Suprapubic skin (tissue), 4 donors: ENCODE data around the gene NACA.

ENCODE experiments used
- EP300 ChIP-seq: sonication (generic); formaldehyde crosslinking; IDR thresholded peaks from one replicate; pipeline ENCODE4 v1.6.1; 2017; ENCODE audit warnings: antibody characterized with exemption
- POLR2A ChIP-seq, 2 donors: fragments of 450-650 bp; IDR thresholded peaks; one replicate each; pipeline ENCODE4 v1.6.1; 2017; ENCODE audit warnings: antibody characterized with exemption in 2 of 2, mild to moderate bottlenecking in 2 of 2, moderate library complexity in 2 of 2
- POLR2AphosphoS5 ChIP-seq, 3 donors: sonication (generic); formaldehyde crosslinking; IDR thresholded peaks; one replicate each; pipeline ENCODE4 v1.6.1; 2017; ENCODE audit warnings: antibody characterized with exemption in 3 of 3
- TF ChIP-seq, protein P1 (sequence below), 2 donors: fragments of 200-600 bp in 1 of 2; fragments of 450-650 bp in 1 of 2; sonication (generic) in 1 of 2; IDR thresholded peaks; one replicate each; pipeline ENCODE4 v1.5.1; 2016 to 2019; ENCODE audit warnings: antibody characterized with exemption in 2 of 2, mild to moderate bottlenecking in 1 of 2, moderate library complexity in 1 of 2

DNA sequence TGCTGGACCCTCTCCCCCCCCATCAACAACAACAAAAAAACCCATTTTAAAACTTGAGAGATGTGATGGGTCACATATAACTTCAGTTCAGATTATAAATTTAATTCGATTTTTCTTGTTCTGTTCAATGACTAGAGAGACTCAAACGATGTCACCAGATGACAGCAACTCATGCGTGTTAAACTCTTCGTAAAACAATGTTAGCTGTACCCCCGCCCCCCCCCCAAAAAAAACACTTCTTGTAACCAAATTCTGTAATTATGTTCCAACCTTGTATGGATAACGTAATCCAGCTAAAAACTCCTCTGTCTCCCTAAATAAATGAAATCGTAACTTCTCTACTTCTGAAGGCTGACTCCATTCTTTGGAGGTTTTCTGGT, 614 bp upstream of the NACA start:
- TF ChIP-seq, protein P1, sequence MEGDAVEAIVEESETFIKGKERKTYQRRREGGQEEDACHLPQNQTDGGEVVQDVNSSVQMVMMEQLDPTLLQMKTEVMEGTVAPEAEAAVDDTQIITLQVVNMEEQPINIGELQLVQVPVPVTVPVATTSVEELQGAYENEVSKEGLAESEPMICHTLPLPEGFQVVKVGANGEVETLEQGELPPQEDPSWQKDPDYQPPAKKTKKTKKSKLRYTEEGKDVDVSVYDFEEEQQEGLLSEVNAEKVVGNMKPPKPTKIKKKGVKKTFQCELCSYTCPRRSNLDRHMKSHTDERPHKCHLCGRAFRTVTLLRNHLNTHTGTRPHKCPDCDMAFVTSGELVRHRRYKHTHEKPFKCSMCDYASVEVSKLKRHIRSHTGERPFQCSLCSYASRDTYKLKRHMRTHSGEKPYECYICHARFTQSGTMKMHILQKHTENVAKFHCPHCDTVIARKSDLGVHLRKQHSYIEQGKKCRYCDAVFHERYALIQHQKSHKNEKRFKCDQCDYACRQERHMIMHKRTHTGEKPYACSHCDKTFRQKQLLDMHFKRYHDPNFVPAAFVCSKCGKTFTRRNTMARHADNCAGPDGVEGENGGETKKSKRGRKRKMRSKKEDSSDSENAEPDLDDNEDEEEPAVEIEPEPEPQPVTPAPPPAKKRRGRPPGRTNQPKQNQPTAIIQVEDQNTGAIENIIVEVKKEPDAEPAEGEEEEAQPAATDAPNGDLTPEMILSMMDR (IDR thresholded peaks at IDR 0.05): no peak
- TF ChIP-seq POLR2A (IDR thresholded peaks at IDR 0.05) (no peak), EP300 (no peak), POLR2AphosphoS5 (IDR thresholded peaks at IDR 0.05) (no peak)
